A375 (cell line): Measurements from ENCODE around the gene LRP4. TPM values are rescaled to one million over a fixed set of nuclear protein-coding genes. Genes with fewer than 3 reads are reported as not detected.

ENCODE experiments used
- total RNA-seq: library from RNA; depleted of rRNA; stranded (reverse); fragments of >200 nt; shearing (Covaris generic); gene quantifications from 2 replicates; pipeline ENCODE4 v1.2.3, GENCODE V29; 2014; rRNA removed

The LRP4 gene, protein sequence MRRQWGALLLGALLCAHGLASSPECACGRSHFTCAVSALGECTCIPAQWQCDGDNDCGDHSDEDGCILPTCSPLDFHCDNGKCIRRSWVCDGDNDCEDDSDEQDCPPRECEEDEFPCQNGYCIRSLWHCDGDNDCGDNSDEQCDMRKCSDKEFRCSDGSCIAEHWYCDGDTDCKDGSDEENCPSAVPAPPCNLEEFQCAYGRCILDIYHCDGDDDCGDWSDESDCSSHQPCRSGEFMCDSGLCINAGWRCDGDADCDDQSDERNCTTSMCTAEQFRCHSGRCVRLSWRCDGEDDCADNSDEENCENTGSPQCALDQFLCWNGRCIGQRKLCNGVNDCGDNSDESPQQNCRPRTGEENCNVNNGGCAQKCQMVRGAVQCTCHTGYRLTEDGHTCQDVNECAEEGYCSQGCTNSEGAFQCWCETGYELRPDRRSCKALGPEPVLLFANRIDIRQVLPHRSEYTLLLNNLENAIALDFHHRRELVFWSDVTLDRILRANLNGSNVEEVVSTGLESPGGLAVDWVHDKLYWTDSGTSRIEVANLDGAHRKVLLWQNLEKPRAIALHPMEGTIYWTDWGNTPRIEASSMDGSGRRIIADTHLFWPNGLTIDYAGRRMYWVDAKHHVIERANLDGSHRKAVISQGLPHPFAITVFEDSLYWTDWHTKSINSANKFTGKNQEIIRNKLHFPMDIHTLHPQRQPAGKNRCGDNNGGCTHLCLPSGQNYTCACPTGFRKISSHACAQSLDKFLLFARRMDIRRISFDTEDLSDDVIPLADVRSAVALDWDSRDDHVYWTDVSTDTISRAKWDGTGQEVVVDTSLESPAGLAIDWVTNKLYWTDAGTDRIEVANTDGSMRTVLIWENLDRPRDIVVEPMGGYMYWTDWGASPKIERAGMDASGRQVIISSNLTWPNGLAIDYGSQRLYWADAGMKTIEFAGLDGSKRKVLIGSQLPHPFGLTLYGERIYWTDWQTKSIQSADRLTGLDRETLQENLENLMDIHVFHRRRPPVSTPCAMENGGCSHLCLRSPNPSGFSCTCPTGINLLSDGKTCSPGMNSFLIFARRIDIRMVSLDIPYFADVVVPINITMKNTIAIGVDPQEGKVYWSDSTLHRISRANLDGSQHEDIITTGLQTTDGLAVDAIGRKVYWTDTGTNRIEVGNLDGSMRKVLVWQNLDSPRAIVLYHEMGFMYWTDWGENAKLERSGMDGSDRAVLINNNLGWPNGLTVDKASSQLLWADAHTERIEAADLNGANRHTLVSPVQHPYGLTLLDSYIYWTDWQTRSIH (N-terminal part only)
- total RNA-seq: 2.8 and 3.2 TPM in 2 replicates

DNA sequence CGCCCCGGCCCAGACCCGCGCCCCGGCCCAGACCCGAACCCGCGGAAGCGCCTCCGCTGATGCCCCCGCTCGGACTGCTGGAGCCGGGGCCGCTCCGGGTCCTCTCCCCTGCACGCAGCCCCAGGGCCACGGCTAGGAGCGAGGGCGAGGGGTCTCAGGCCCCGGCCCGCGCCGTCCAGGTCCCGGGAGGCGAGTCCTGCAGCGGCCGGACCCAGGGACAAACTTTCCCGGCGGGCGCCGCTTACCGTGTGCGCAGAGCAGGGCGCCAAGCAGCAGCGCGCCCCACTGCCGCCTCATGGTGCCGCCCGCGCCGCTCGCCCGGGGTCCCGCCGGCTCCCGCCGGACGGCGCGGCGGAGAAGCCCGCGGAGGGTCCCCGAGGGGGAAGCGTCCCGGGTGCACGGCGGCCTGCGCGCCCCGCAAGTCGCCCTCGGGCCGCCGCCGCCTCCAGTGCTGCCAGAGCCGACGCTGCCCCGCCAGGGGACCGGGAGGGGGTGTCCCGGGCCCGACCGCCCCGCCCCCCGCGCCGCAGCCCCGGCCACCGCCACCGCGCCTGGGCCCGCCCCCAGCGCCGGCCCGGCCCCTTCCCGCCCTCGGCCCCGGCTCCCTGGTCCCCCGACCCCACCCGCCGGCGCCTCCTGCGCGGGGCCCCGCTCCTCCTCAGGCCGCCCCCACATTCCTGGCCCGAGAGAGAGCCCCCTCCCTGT lies at the start of gene LRP4:
Gene LRP4 (minus strand): TSS at position 468 of the 705 bp plus-strand sequence. CDS start 171 bp downstream, at position 297.

DNA sequence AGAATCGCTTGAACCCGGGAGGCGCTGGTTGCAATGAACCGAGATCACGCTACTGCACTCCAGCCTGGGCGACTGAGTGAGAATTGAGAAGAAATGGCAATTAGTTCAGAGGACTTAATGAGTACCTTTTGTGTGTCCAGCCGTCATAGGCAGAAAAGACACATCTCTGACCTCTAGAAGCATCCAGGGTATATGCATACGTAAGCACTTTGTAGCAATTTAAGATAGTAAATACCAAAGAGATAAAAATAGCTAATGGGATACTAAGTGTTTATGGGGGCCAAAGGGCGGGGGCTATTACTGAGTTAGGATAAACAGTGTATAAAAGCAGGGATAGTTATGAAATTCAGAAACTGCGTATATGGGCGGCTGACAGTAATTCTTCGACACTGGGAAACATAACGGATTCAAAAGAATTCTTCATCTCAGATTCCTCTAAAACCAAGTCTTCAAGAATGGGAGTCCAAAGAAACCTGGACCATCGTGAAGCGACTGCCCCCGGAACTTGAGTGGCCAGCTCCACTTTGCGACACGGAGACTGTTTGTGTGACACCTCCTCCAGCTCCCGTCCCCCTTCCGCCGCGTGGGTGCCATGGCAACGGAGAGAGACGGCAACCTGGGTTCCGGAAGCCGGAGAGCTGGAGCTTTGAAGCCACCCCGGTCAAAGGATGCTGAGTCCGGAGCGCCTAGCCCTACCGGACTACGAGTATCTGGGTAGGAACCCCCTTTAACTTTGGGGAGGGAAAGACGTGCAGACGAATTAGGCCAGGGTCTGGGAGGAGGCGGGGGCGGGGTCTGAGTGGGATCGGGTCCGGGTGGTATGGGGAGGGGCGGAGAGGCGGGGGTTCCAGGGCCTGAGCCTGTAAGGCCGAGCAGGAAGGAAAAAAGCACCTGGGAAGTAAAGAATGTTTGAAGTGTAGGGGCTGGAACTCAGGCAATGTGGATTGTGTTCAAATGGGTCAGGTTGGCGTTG lies 18.1 kb upstream of the LRP4 start, which contains the start of gene CSTPP1:
Gene CSTPP1 (plus strand): TSS at position 624 of the 973 bp plus-strand sequence. CDS start 45 bp downstream, at position 669.

GRCh38 chr11:46845740-46846509 lies 72.4 kb downstream of the LRP4 start, which contains the start of gene CKAP5:
CKAP5 (minus strand) TSS chr11:46846280; CDS start chr11:46821231, 25,049 bp downstream.

Other genes with a start within 250 kb of the LRP4 start
- 27.6 and 33.6 TPM in 2 replicates for gene ARHGAP1, start 217.9 kb downstream of the LRP4 start, total RNA-seq
- gene ZNF408, start 217.5 kb downstream of the LRP4 start, total RNA-seq: 13.6 and 14.6 TPM in 2 replicates
- not detected in 2 replicates for gene F2, start 199.3 kb downstream of the LRP4 start, total RNA-seq
- 92.5 and 102 TPM in 2 replicates for gene CKAP5, start 72.3 kb downstream of the LRP4 start, total RNA-seq
- gene CSTPP1, start 18.2 kb upstream of the LRP4 start, total RNA-seq: 26.3 and 28.1 TPM in 2 replicates